Activated effector memory CD4-positive, alpha-beta T cell treated with anti-CD3 and anti-CD28 coated beads, Interleukin-2, amount 50 U/mL, for 16 hours (primary cell): ENCODE data around the gene AIF1L.

ENCODE experiments used
- DNase-seq: peaks from one replicate; pipeline ENCODE4 v3.0.0-alpha.2; 2020

The AIF1L gene

GRCh38 chr9:131096269-131097125, at the start of gene AIF1L:
AIF1L (plus strand) TSS chr9:131096531; CDS start chr9:131096630, 99 bp downstream.
- peak; percentile 69 for DNase-seq

GRCh38 chr9:131046581-131047202, 49.6 kb upstream of the AIF1L start:
- peak; percentile 88 for DNase-seq

- no peak for DNase-seq
These were observed 48.0 kb upstream of the AIF1L start for GRCh38 chr9:131048332-131048731.

GRCh38 chr9:131048820-131049219, 47.5 kb upstream of the AIF1L start:
- no peak for DNase-seq

- no peak for DNase-seq
These were observed 46.3 kb upstream of the AIF1L start for GRCh38 chr9:131049829-131050715.

- DNase-seq, result no peak
These were observed 45.5 kb upstream of the AIF1L start for GRCh38 chr9:131050831-131051230.

GRCh38 chr9:131051592-131052517, 44.5 kb upstream of the AIF1L start:
- no peak for DNase-seq

- DNase-seq, result no peak
These were observed 42.4 kb upstream of the AIF1L start for GRCh38 chr9:131053896-131054295.

GRCh38 chr9:131056781-131057506, 39.4 kb upstream of the AIF1L start:
- DNase-seq, result no peak

GRCh38 chr9:131060900-131061630, 35.3 kb upstream of the AIF1L start:
- no peak for DNase-seq

- DNase-seq, result no peak
These were observed 33.4 kb upstream of the AIF1L start for GRCh38 chr9:131062969-131063368.

- DNase-seq, result no peak
These were observed 30.7 kb upstream of the AIF1L start for GRCh38 chr9:131065599-131065998.

- no peak for DNase-seq
These were observed 28.7 kb upstream of the AIF1L start for GRCh38 chr9:131067625-131068024.

- no peak for DNase-seq
These were observed 28.1 kb upstream of the AIF1L start for GRCh38 chr9:131068076-131068816.

- DNase-seq, result no peak
These were observed 26.6 kb upstream of the AIF1L start for GRCh38 chr9:131069699-131070098.

GRCh38 chr9:131072107-131072870, 24.0 kb upstream of the AIF1L start:
- no peak for DNase-seq

GRCh38 chr9:131072871-131073237, 23.5 kb upstream of the AIF1L start:
- no peak for DNase-seq

- DNase-seq, result no peak
These were observed 19.8 kb upstream of the AIF1L start for GRCh38 chr9:131076347-131077195.
